Fibroblast of lung (primary cell): ENCODE data around the gene DNAJB13. TPM values are rescaled to one million over a fixed set of nuclear protein-coding genes. Genes with fewer than 3 reads are reported as not detected.

Experiments
- DNase-seq, 2 donors: peaks; one replicate each; pipeline versions ENCODE4 v3.0.0 to v3.0.0-alpha.2; 2010; ENCODE audit warnings: low read depth in 2 of 2
- H2AFZ ChIP-seq: 2 replicates; pipeline ENCODE4 v1.5.1; 2012; ENCODE audit warnings: low read length, control low read depth, inconsistent platforms
- H3K27ac ChIP-seq: 2 replicates; pipeline ENCODE4 v1.5.1; 2011; ENCODE audit warnings: low read length, control low read depth; ENCODE audit not compliant: insufficient read depth
- H3K27me3 ChIP-seq: 2 replicates; pipeline ENCODE4 v1.5.1; 2011; ENCODE audit warnings: mild to moderate bottlenecking, low read length; ENCODE audit not compliant: control insufficient read depth, insufficient read depth
- H3K36me3 ChIP-seq: 2 replicates; pipeline ENCODE4 v1.5.1; 2011; ENCODE audit warnings: low read length; ENCODE audit not compliant: control insufficient read depth, insufficient read depth
- H3K4me1 ChIP-seq: 2 replicates; pipeline ENCODE4 v1.5.1; 2011; ENCODE audit warnings: low read length; ENCODE audit not compliant: control insufficient read depth, insufficient read depth; ENCODE audit errors: extremely low read depth
- H3K4me2 ChIP-seq: 2 replicates; pipeline ENCODE4 v1.5.1; 2011; ENCODE audit warnings: low read length, control low read depth; ENCODE audit not compliant: insufficient read depth; ENCODE audit errors: extremely low read depth
- H3K4me3 ChIP-seq, 4 experiments: fragments of 200-600 bp in 1 of 4; sonication (generic) in 1 of 4; replicated peaks in 1 of 4; 2 replicates each; pipeline ENCODE4 v1.5.1; 2011 to 2016; ENCODE audit warnings: low read length in 4 of 4, low read depth in 3 of 4, mild to moderate bottlenecking in 3 of 4, control low read depth in 2 of 4, inconsistent platforms in 1 of 4, mixed read lengths in 1 of 4; ENCODE audit not compliant: insufficient read depth in 1 of 4; ENCODE audit errors: control extremely low read depth in 1 of 4
- H3K79me2 ChIP-seq: 2 replicates; pipeline ENCODE4 v1.5.1; 2012; ENCODE audit warnings: mild to moderate bottlenecking, low read length, inconsistent platforms; ENCODE audit not compliant: control insufficient read depth, insufficient read depth
- H3K9ac ChIP-seq: 2 replicates; pipeline ENCODE4 v1.5.1; 2011; ENCODE audit warnings: mild to moderate bottlenecking, low read length, control low read depth; ENCODE audit not compliant: insufficient read depth
- H3K9me3 ChIP-seq: 2 replicates; pipeline ENCODE4 v1.5.1; 2012; ENCODE audit warnings: low read depth, low read length; ENCODE audit not compliant: control insufficient read depth, insufficient read depth
- H4K20me1 ChIP-seq: 2 replicates; pipeline ENCODE4 v1.5.1; 2011; ENCODE audit warnings: low read length; ENCODE audit not compliant: control insufficient read depth, insufficient read depth; ENCODE audit errors: extremely low read depth
- CTCF ChIP-seq, 2 donors: IDR thresholded peaks in 1 of 2; conservative IDR thresholded peaks in 1 of 2; 1 replicate in 1 of 2; 2 replicates in 1 of 2; pipeline ENCODE4 v1.5.1; 2011 to 2012; ENCODE audit warnings: low read length in 2 of 2, control low read depth in 1 of 2, inconsistent platforms in 1 of 2, low read depth in 1 of 2, mild to moderate bottlenecking in 1 of 2
- EZH2 ChIP-seq: IDR thresholded peaks from 2 replicates; pipeline ENCODE4 v1.5.1; 2012; ENCODE audit warnings: low read length, control low read depth, mild to moderate bottlenecking; ENCODE audit errors: missing control alignments
- polyA plus RNA-seq, 2 donors: library from polyadenylated mRNA; depleted of rRNA in 1 of 2; stranded (reverse) in 1 of 2; unstranded in 1 of 2; fragments of >200 nt; gene quantifications; 2 replicates each; pipeline ENCODE4 v1.2.1, GENCODE V29; 2011 to 2012; ENCODE audit warnings: missing spikeins in 1 of 2
- total RNA-seq: library from RNA; depleted of rRNA; stranded (reverse); fragments of >200 nt; gene quantifications from 2 replicates; pipeline ENCODE4 v1.2.1, GENCODE V29; 2014

The DNAJB13 gene
- total and polyA plus RNA-seq, 2 donors (not counting 1 experiment from before 2014, with no cell fraction given), result 0.10 to 0.17 TPM

- H3K4me2 ChIP-seq, result no peak overlapping the region
- TF ChIP-seq CTCF (conservative IDR thresholded peaks at IDR 0.05 in 1 of 2, IDR thresholded peaks at IDR 0.05 in 1 of 2; ENCODE audit: low read depth in 1 of 2, low read length in 2 of 2), result no peak
- TF ChIP-seq EZH2, result no peak
- H3K36me3 ChIP-seq, result no peaks in the 10 kb centered on the region
- no peak for DNase-seq
- no peaks in the 10 kb centered on the region for H3K27me3 ChIP-seq
- H2AFZ ChIP-seq, result no peak overlapping the region
- H3K9me3 ChIP-seq, result no peaks in the 10 kb centered on the region
- no peaks in the 10 kb centered on the region for H3K79me2 ChIP-seq
- no peaks in the 10 kb centered on the region for H3K4me1 ChIP-seq
- no peak overlapping the region for H3K9ac ChIP-seq
- no peak overlapping the region for H3K4me3 ChIP-seq
- no peaks in the 10 kb centered on the region for H4K20me1 ChIP-seq
- no peak overlapping the region for H3K27ac ChIP-seq
Observed at GRCh38 chr11:74009230-74009547, 58.4 kb downstream of the DNAJB13 start.

GRCh38 chr11:74009675-74010305, 59.0 kb downstream of the DNAJB13 start:
- no peak overlapping the region for H3K27ac ChIP-seq
- no peak overlapping the region for H3K4me3 ChIP-seq
- H3K9ac ChIP-seq, result no peak overlapping the region
- H3K36me3 ChIP-seq, result no peaks in the 10 kb centered on the region
- DNase-seq, result no peak
- H3K27me3 ChIP-seq, result no peaks in the 10 kb centered on the region
- TF ChIP-seq EZH2 (no peak), CTCF (conservative IDR thresholded peaks at IDR 0.05 in 1 of 2, IDR thresholded peaks at IDR 0.05 in 1 of 2; ENCODE audit: low read depth in 1 of 2, low read length in 2 of 2) (no peak)
- no peaks in the 10 kb centered on the region for H3K4me1 ChIP-seq
- no peaks in the 10 kb centered on the region for H4K20me1 ChIP-seq
- no peak overlapping the region for H3K4me2 ChIP-seq
- H3K79me2 ChIP-seq, result no peaks in the 10 kb centered on the region
- no peaks in the 10 kb centered on the region for H3K9me3 ChIP-seq
- no peak overlapping the region for H2AFZ ChIP-seq

GRCh38 chr11:74010306-74011300, 59.8 kb downstream of the DNAJB13 start:
- H4K20me1 ChIP-seq, result no peaks in the 10 kb centered on the region

More at GRCh38 chr11:74010306-74011300, 59.8 kb downstream of the DNAJB13 start:
- no peaks in the 10 kb centered on the region for H3K36me3 ChIP-seq
- no peak overlapping the region for H3K9ac ChIP-seq
- H3K27ac ChIP-seq, result no peak overlapping the region
- H3K4me3 ChIP-seq, result no peak overlapping the region
- TF ChIP-seq CTCF (conservative IDR thresholded peaks at IDR 0.05 in 1 of 2, IDR thresholded peaks at IDR 0.05 in 1 of 2; ENCODE audit: low read depth in 1 of 2, low read length in 2 of 2) (no peak), EZH2 (no peak)
- no peak overlapping the region for H3K4me2 ChIP-seq
- no peaks in the 10 kb centered on the region for H3K4me1 ChIP-seq
- H3K79me2 ChIP-seq, result no peaks in the 10 kb centered on the region
- H2AFZ ChIP-seq, result no peak overlapping the region
- DNase-seq, result no peak
- no peaks in the 10 kb centered on the region for H3K9me3 ChIP-seq
- H3K27me3 ChIP-seq, result no peaks in the 10 kb centered on the region
